Activated T-cell treated with anti-CD3 and anti-CD28 coated beads, Interleukin-2, amount 50 U/mL, for 24 hours (primary cell): Measurements from ENCODE around the gene ATP11A.
"Not testable (repeated sequence)": the region's sequence is repeated elsewhere in the genome, so short reads cannot be mapped to it uniquely, and the experiment has no call there.

ENCODE experiments used
- DNase-seq: peaks from one replicate; pipeline ENCODE4 v3.0.0-alpha.2; 2020
- H3K27ac Mint-ChIP-seq: 2 replicates; pipeline ENCODE4 v1.8.0; 2020; ENCODE audit warnings: mild to moderate bottlenecking, mixed read lengths
- H3K27me3 Mint-ChIP-seq: 2 replicates; pipeline ENCODE4 v1.8.0; 2020; ENCODE audit warnings: mixed read lengths
- H3K36me3 Mint-ChIP-seq: 2 replicates; pipeline ENCODE4 v1.8.0; 2020; ENCODE audit warnings: low read depth, mixed read lengths
- H3K4me1 Mint-ChIP-seq: 2 replicates; pipeline ENCODE4 v1.8.0; 2020; ENCODE audit warnings: low read depth, mixed read lengths
- H3K4me3 Mint-ChIP-seq: 2 replicates; pipeline ENCODE4 v1.8.0; 2020; ENCODE audit warnings: mild to moderate bottlenecking, moderate library complexity, mixed read lengths
- H3K9me3 Mint-ChIP-seq: 2 replicates; pipeline ENCODE4 v1.8.0; 2020; ENCODE audit warnings: mixed read lengths

Gene ATP11A

GRCh38 chr13:112850273-112850672 lies 160.4 kb downstream of the ATP11A start:
- peaks cover 83% of the 10 kb centered on the region for H3K36me3 Mint-ChIP-seq

DNA sequence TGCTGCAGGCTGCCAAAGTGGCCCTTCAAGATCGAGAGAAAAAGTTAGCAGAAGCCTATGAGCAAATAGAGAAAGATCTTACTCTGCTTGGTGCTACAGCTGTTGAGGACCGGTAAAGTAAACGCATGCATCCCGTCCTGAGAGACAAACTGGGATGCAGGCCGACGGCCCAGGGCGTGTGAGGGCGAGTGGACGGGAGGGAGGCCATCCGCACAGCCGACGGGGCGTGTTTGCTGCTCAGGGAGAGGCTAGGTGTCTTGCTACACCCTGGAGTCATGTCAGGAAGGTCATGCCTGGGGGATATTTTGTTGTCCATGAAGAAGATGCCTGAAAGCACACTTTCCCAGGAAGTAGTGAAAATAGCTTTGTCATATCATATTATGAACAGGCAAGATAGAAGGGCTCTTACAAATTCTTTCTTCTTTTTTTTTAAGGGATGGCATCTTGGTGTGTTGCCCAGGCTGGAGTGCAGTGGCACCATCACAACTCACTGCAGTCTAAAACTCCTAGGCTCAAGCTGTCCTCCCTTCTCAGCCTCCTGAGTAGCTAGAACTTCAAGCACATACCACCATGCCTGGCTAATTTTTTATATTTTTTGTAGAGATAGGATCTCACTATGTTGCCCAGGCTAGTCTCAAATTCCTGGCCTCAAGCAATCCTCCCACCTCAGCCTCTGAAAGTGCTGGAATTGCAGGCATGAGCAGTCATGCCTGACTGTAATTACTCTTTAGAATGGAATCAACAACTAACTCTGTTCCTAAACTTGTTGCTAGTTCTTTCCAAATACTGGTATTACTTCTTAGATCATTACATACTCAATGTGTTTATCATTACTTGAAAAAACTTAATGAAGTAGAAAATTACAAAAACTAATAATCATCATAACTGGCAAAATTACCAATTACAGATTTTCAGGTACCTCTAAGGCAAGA lies 161.5 kb downstream of the ATP11A start:
- DNase-seq = no peak
- no peak overlapping the region for H3K4me3 Mint-ChIP-seq
- peaks cover 88% of the 10 kb centered on the region for H3K36me3 Mint-ChIP-seq
- H3K27ac Mint-ChIP-seq = no peak overlapping the region
- no peaks in the 10 kb centered on the region for H3K27me3 Mint-ChIP-seq
- H3K9me3 Mint-ChIP-seq = no peaks in the 10 kb centered on the region
- peaks cover 14% of the 10 kb centered on the region for H3K4me1 Mint-ChIP-seq

More at GRCh38 chr13:112850273-112850672, 160.4 kb downstream of the ATP11A start:
- no peak for DNase-seq
- Mint-ChIP-seq H3K27ac (no peak overlapping the region), H3K27me3 (no peaks in the 10 kb centered on the region), H3K4me3 (no peak overlapping the region), H3K9me3 (no peaks in the 10 kb centered on the region), H3K4me1 (peaks cover 14% of the 10 kb centered on the region)

GRCh38 chr13:112852392-112852791 lies 162.6 kb downstream of the ATP11A start:
- Mint-ChIP-seq H3K4me1 (peaks cover 14% of the 10 kb centered on the region), H3K4me3 (no peak overlapping the region), H3K27me3 (no peaks in the 10 kb centered on the region), H3K27ac (no peak overlapping the region), H3K9me3 (no peaks in the 10 kb centered on the region), H3K36me3 (peaks cover 87% of the 10 kb centered on the region)
- DNase-seq = no peak

DNA sequence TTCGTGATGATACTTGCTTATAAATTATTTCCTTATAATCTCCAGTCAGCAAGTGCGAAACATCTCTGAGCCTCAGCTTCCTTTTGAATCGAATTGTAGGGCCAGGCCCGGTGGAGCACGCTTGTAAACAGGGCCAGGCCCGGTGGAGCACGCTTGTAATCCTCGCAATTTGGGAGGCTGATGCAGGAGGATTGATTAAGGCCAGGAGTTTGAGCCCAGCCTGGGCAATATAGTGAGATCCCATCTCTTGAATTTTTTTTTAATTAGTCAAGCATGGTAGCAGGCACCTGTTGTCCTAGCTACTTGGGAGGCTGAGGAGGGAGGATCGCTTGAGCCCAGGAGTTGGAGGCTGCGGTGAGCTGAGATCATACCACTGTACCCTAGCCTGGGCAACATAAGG lies 163.0 kb downstream of the ATP11A start:
- Mint-ChIP-seq H3K27me3 (no peaks in the 10 kb centered on the region), H3K4me1 (peaks cover 14% of the 10 kb centered on the region), H3K36me3 (peaks cover 87% of the 10 kb centered on the region), H3K9me3 (no peaks in the 10 kb centered on the region), H3K27ac (no peak overlapping the region), H3K4me3 (no peak overlapping the region)
- no peak for DNase-seq

DNA sequence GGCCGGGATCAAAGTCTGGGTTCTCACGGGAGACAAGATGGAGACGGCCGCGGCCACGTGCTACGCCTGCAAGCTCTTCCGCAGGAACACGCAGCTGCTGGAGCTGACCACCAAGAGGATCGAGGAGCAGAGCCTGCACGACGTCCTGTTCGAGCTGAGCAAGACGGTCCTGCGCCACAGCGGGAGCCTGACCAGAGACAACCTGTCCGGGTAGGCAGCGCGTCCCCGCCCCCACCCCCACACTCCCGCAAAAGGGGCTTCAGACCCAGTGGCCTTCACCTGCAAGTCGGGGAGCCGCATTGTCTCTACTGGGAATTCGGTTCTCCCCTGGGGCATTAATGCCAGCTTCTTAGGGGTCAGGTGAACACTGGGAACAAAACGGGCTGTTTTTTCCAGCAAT lies 164.5 kb downstream of the ATP11A start:
- no peak overlapping the region for H3K27ac Mint-ChIP-seq
- no peaks in the 10 kb centered on the region for H3K27me3 Mint-ChIP-seq
- peaks cover 4% of the 10 kb centered on the region for H3K4me1 Mint-ChIP-seq
- DNase-seq = no peak
- H3K9me3 Mint-ChIP-seq = no peaks in the 10 kb centered on the region
- peaks cover 95% of the 10 kb centered on the region for H3K36me3 Mint-ChIP-seq
- H3K4me3 Mint-ChIP-seq = no peak overlapping the region

DNA sequence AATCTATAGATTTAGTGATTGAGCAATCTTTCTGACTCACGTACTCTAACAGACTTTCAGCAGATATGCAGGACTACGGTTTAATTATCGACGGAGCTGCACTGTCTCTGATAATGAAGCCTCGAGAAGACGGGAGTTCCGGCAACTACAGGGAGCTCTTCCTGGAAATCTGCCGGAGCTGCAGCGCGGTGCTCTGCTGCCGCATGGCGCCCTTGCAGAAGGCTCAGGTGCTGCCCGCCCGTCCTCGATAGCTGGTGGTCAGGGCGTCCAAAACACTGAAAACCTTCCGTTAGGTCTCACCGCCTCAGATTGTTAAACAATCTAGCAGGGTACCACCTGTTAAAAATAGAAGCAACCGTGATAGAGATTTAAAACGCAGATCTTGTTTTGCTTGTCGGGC lies 166.0 kb downstream of the ATP11A start:
- Mint-ChIP-seq H3K4me1 (no peaks in the 10 kb centered on the region), H3K27ac (no peak overlapping the region), H3K36me3 (peaks cover 96% of the 10 kb centered on the region), H3K9me3 (no peaks in the 10 kb centered on the region), H3K4me3 (no peak overlapping the region), H3K27me3 (no peaks in the 10 kb centered on the region)
- no peak for DNase-seq

DNA sequence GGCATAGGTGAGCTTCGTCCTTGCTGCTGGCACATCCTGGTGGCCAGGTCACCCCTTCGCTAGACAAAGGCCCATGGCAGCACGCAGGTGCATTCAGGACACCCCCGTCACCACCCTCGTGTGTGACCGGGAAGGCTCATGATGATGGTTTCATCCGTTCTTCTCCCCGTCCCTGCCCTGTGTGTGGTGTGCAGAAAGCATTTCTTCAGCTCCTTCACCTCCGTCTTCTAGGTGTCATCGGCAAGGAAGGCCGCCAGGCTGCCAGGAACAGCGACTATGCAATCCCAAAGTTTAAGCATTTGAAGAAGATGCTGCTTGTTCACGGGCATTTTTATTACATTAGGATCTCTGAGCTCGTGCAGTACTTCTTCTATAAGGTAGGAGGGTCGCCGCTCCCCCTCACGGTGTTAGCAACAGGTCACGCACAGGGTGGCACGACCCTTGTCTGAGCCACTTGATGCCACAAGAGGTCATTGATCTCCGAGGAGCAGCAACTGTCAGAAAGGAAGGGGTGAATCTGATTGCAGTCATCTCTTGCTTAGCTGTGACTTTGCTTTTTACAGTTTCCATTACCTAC lies 168.2 kb downstream of the ATP11A start:
- H3K27me3 Mint-ChIP-seq = no peaks in the 10 kb centered on the region
- no peak overlapping the region for H3K4me3 Mint-ChIP-seq
- no peak for DNase-seq
- H3K9me3 Mint-ChIP-seq = no peaks in the 10 kb centered on the region
- H3K27ac Mint-ChIP-seq = no peak overlapping the region
- no peaks in the 10 kb centered on the region for H3K4me1 Mint-ChIP-seq
- peaks cover 97% of the 10 kb centered on the region for H3K36me3 Mint-ChIP-seq

DNA sequence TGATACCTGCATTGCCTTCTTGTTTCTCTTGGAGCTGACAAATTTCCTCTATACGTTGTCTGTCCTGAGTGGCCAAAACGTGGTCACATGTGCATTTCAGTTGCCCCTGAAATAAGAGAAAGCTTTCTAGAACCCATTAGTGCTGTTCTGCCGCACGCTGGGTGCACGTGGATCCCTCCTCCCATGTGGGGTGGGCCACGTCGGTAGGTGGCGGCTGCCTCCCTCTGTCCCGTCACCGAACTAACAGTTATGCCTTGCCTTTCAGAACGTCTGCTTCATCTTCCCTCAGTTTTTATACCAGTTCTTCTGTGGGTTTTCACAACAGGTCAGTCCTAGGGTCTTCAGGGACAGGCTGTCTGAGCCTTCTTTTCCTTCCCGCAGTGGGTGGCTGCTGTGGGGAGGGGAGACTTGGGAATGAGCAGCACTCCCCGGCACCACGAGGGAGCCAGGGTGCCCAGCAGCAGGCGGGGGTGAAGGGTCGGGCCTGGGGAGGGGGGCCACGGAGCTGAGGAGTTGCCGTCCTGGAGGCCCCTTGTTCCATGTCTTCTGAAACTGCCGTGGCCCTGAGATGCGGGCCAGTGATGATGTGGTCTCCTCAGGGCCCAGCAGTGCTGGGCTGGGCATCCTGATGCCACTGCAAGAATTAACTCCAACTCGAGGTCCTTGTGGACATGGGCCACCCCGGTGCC lies 169.4 kb downstream of the ATP11A start:
- Mint-ChIP-seq H3K4me1 (no peaks in the 10 kb centered on the region), H3K36me3 (peaks cover 88% of the 10 kb centered on the region), H3K27me3 (no peaks in the 10 kb centered on the region), H3K4me3 (no peak overlapping the region), H3K9me3 (no peaks in the 10 kb centered on the region), H3K27ac (no peak overlapping the region)
- DNase-seq = no peak

- Mint-ChIP-seq H3K4me1 (no peaks in the 10 kb centered on the region), H3K36me3 (peaks cover 83% of the 10 kb centered on the region), H3K9me3 (no peaks in the 10 kb centered on the region), H3K4me3 (no peak overlapping the region), H3K27ac (no peak overlapping the region), H3K27me3 (no peaks in the 10 kb centered on the region)
- DNase-seq = no peak
Observed at GRCh38 chr13:112859817-112860190, 170.0 kb downstream of the ATP11A start.

DNA sequence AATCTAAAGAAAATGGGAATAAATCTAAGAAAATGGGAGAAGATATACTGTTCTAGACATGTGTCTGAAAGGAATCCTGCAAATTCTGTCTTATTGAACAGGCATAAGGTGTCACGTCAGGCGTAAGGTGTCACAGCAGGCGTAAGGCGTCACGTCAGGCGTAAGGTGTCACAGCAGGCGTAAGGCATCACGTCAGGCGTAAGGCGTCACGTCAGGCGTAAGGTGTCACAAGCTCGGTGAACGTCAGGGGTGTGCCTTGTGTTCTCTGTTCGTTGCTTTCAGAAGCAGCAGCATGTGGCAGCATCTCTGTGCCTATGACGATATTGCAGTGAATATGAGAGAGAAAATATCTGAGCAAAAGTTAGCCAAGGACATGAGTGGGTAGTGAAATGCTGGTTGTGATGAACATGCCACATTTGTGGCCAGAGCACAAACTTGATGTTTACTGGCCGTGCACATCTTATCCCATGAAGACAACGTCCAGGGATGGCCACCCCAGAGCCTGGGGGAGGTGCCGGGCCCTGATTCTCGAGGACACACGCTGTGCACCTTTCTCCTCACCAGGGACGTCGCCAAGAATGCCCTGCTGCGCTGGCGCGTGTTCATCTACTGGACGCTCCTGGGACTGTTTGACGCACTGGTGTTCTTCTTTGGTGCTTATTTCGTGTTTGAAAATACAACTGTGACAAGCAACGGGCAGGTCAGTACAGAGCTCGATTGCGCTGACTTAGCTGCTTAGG lies 172.2 kb downstream of the ATP11A start:
- H3K27ac Mint-ChIP-seq = no peak overlapping the region
- peaks cover 74% of the 10 kb centered on the region for H3K36me3 Mint-ChIP-seq
- no peak for DNase-seq
- no peak overlapping the region for H3K4me3 Mint-ChIP-seq
- H3K4me1 Mint-ChIP-seq = no peaks in the 10 kb centered on the region
- H3K27me3 Mint-ChIP-seq = no peaks in the 10 kb centered on the region
- H3K9me3 Mint-ChIP-seq = no peaks in the 10 kb centered on the region

- DNase-seq, H3K4me1 Mint-ChIP-seq, H3K9me3 Mint-ChIP-seq, H3K4me3 Mint-ChIP-seq, H3K27ac Mint-ChIP-seq, H3K27me3 Mint-ChIP-seq: not testable (repeated sequence)
- peaks cover 73% of the 10 kb centered on the region for H3K36me3 Mint-ChIP-seq
Observed at GRCh38 chr13:112863356-112863755, 173.5 kb downstream of the ATP11A start.

DNA sequence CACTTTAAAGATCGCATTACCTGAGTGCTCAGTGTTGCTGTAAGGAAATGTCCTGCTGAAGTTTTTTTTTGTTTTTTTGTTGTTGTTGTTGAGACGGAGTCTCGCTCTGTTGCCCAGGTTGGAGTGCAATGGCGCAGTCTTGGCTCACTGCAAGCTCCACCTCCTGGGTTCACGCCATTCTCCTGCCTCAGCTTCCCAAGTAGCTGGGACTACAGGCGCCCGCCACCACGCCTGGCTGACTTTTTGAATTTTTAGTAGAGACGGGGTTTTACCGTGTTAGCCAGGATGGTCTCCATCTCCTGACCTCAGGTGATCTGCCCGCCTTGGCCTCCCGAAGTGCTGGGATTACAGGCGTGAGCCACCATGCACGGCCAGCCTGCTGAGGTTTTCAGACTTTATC lies 175.6 kb downstream of the ATP11A start:
- H3K27me3 Mint-ChIP-seq, H3K9me3 Mint-ChIP-seq, H3K4me3 Mint-ChIP-seq, H3K27ac Mint-ChIP-seq, DNase-seq, H3K4me1 Mint-ChIP-seq: not testable (repeated sequence)
- H3K36me3 Mint-ChIP-seq = peaks cover 59% of the 10 kb centered on the region

DNA sequence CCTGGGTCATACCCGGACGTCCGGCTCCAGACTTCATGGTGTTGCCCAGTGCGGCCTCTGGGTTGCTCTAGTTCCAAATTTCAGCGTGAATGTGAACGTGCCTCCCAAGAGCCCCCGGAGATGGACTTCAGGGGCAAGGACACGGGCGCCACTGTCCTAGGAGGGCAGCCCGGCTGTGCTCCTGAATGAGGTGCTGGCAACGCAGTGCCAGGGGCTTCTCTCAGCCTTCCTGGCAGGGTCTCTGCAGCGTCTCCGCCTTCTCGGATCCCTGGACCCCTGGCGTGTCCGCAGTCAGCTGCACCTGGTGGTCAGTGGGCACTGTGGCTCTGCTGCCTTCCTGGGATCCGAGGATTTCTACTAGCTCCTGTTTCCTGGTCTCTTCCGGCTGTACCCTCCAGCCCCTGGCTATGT lies 177.5 kb downstream of the ATP11A start:
- Mint-ChIP-seq H3K27ac (no peak overlapping the region), H3K36me3 (peaks cover 45% of the 10 kb centered on the region), H3K9me3 (no peaks in the 10 kb centered on the region), H3K4me3 (no peak overlapping the region), H3K4me1 (peaks cover 23% of the 10 kb centered on the region), H3K27me3 (no peaks in the 10 kb centered on the region)
- no peak for DNase-seq

- Mint-ChIP-seq H3K36me3 (peaks cover 38% of the 10 kb centered on the region), H3K4me3 (no peak overlapping the region), H3K27me3 (no peaks in the 10 kb centered on the region), H3K4me1 (peaks cover 30% of the 10 kb centered on the region), H3K9me3 (no peaks in the 10 kb centered on the region), H3K27ac (no peak overlapping the region)
- DNase-seq = no peak
Observed at GRCh38 chr13:112868308-112868707, 178.5 kb downstream of the ATP11A start.
